ENCODE results near the gene FXN.
A peak's percentile ranks its signal among the peaks of the same experiment; 100 is the strongest.
"Not testable (repeated sequence)": the region's sequence is repeated elsewhere in the genome, so short reads cannot be mapped to it uniquely, and the experiment has no call there.

FXN gene

GRCh38 chr9:69035438-69036308 is at the start of gene FXN:
TSS of gene FXN (plus strand) at chr9:69035752. CDS start at chr9:69035783, 31 bp downstream.
- no peaks in the 10 kb centered on the region; the same call in 1 of the 2 replicates for H3K4me1 ChIP-seq
- H3K4me3 ChIP-seq, result peak within 1 kb of the TSS; percentile 83
- H3K36me3 ChIP-seq (replicated peaks), result no peaks in the 10 kb centered on the region
- H3K9me3 ChIP-seq, result no peaks in the 10 kb centered on the region
- no peaks in the 10 kb centered on the region for H3K27me3 ChIP-seq (ENCODE audit: low read depth)
- in situ Hi-C loops (cut with MboI; ENCODE audit: low sequenced_read_pairs), result no loop called here
- peak; percentile 67 to 85 for DNase-seq (ENCODE audit: low spot score in 2 of 2)

- H3K36me3 ChIP-seq (replicated peaks); H3K4me3 ChIP-seq; H3K27me3 ChIP-seq (ENCODE audit: low read depth); in situ Hi-C loops (cut with MboI; ENCODE audit: low sequenced_read_pairs); DNase-seq (ENCODE audit: low spot score in 2 of 2); H3K9me3 ChIP-seq; H3K4me1 ChIP-seq: not testable (repeated sequence)
Observed at GRCh38 chr9:68986949-68987348, 48.6 kb upstream of the FXN start.

- Histone ChIP-seq H3K27me3 (ENCODE audit: low read depth) (peaks cover 6% of the 10 kb centered on the region; the same call in 1 of the 2 replicates), H3K4me1 (no peaks in the 10 kb centered on the region), H3K36me3 (replicated peaks) (no peaks in the 10 kb centered on the region), H3K4me3 (no peak overlapping the region), H3K9me3 (no peaks in the 10 kb centered on the region)
- in situ Hi-C loops (cut with MboI; ENCODE audit: low sequenced_read_pairs), result no loop called here
- no peak for DNase-seq (ENCODE audit: low spot score in 2 of 2)
Observed at GRCh38 chr9:68991457-68991856, 44.1 kb upstream of the FXN start.

GRCh38 chr9:68995776-68996175 is 39.8 kb upstream of the FXN start:
- peaks cover 6% of the 10 kb centered on the region; the same call in 1 of the 2 replicates for H3K27me3 ChIP-seq (ENCODE audit: low read depth)
- peaks cover 6% of the 10 kb centered on the region for H3K4me1 ChIP-seq
- in situ Hi-C loops (cut with MboI; ENCODE audit: low sequenced_read_pairs), result no loop called here
- H3K9me3 ChIP-seq, result no peaks in the 10 kb centered on the region
- H3K4me3 ChIP-seq, result no peak overlapping the region
- no peaks in the 10 kb centered on the region for H3K36me3 ChIP-seq (replicated peaks)
- DNase-seq (ENCODE audit: low spot score in 2 of 2), result no peak

- Histone ChIP-seq H3K27me3 (ENCODE audit: low read depth) (peaks cover 6% of the 10 kb centered on the region; the same call in 1 of the 2 replicates), H3K4me3 (no peak overlapping the region), H3K36me3 (replicated peaks) (no peaks in the 10 kb centered on the region), H3K9me3 (no peaks in the 10 kb centered on the region), H3K4me1 (peaks cover 6% of the 10 kb centered on the region)
- no peak for DNase-seq (ENCODE audit: low spot score in 2 of 2)
- in situ Hi-C loops (cut with MboI; ENCODE audit: low sequenced_read_pairs), result no loop called here
Observed at GRCh38 chr9:68996462-68996861, 39.1 kb upstream of the FXN start.

- in situ Hi-C loops (cut with MboI; ENCODE audit: low sequenced_read_pairs), result no loop called here
- Histone ChIP-seq H3K36me3 (replicated peaks) (no peaks in the 10 kb centered on the region), H3K4me3 (no peak overlapping the region), H3K27me3 (ENCODE audit: low read depth) (peaks cover 6% of the 10 kb centered on the region; the same call in 1 of the 2 replicates), H3K9me3 (no peaks in the 10 kb centered on the region), H3K4me1 (peaks cover 6% of the 10 kb centered on the region)
- DNase-seq (ENCODE audit: low spot score in 2 of 2), result peak in 1 of 2 experiments; percentile 52
Observed at GRCh38 chr9:68997666-68998065, 37.9 kb upstream of the FXN start.

- in situ Hi-C loops (cut with MboI; ENCODE audit: low sequenced_read_pairs), result no loop called here
- Histone ChIP-seq H3K9me3 (no peaks in the 10 kb centered on the region), H3K4me1 (peaks cover 6% of the 10 kb centered on the region), H3K27me3 (ENCODE audit: low read depth) (peaks cover 8% of the 10 kb centered on the region; the same call in 1 of the 2 replicates), H3K4me3 (no peak overlapping the region), H3K36me3 (replicated peaks) (no peaks in the 10 kb centered on the region)
- no peak for DNase-seq (ENCODE audit: low spot score in 2 of 2)
Observed at GRCh38 chr9:68998385-68998784, 37.2 kb upstream of the FXN start.

- Histone ChIP-seq H3K36me3 (replicated peaks) (no peaks in the 10 kb centered on the region), H3K27me3 (ENCODE audit: low read depth) (peaks cover 12% of the 10 kb centered on the region; the same call in 1 of the 2 replicates), H3K9me3 (no peaks in the 10 kb centered on the region), H3K4me1 (peaks cover 6% of the 10 kb centered on the region), H3K4me3 (no peak overlapping the region)
- DNase-seq (ENCODE audit: low spot score in 2 of 2), result no peak
- in situ Hi-C loops (cut with MboI; ENCODE audit: low sequenced_read_pairs), result no loop called here
Observed at GRCh38 chr9:68998812-68999211, 36.7 kb upstream of the FXN start.

- Histone ChIP-seq H3K4me3 (no peak overlapping the region), H3K36me3 (replicated peaks) (no peaks in the 10 kb centered on the region), H3K4me1 (peaks cover 6% of the 10 kb centered on the region), H3K27me3 (ENCODE audit: low read depth) (peaks cover 18% of the 10 kb centered on the region), H3K9me3 (no peaks in the 10 kb centered on the region)
- in situ Hi-C loops (cut with MboI; ENCODE audit: low sequenced_read_pairs), result loop anchor here (5.0 kb wide), 1 partner anchor 417 kb away; no protein-coding TSS in a partner anchor
- DNase-seq (ENCODE audit: low spot score in 2 of 2), result peak; percentile 76 to 78
Observed at GRCh38 chr9:68999393-69000105, 36.0 kb upstream of the FXN start.

GRCh38 chr9:69001921-69002320 is 33.6 kb upstream of the FXN start:
- in situ Hi-C loops (cut with MboI; ENCODE audit: low sequenced_read_pairs), result loop anchor here (5.0 kb wide), 1 partner anchor 420 kb away; no protein-coding TSS in a partner anchor
- Histone ChIP-seq H3K4me1 (peaks cover 6% of the 10 kb centered on the region), H3K27me3 (ENCODE audit: low read depth) (peaks cover 25% of the 10 kb centered on the region), H3K9me3 (no peaks in the 10 kb centered on the region), H3K36me3 (replicated peaks) (no peaks in the 10 kb centered on the region), H3K4me3 (no peak overlapping the region)
- no peak for DNase-seq (ENCODE audit: low spot score in 2 of 2)

- Histone ChIP-seq H3K4me3 (no peak overlapping the region), H3K27me3 (ENCODE audit: low read depth) (peaks cover 34% of the 10 kb centered on the region), H3K9me3 (no peaks in the 10 kb centered on the region), H3K36me3 (replicated peaks) (no peaks in the 10 kb centered on the region), H3K4me1 (no peaks in the 10 kb centered on the region)
- in situ Hi-C loops (cut with MboI; ENCODE audit: low sequenced_read_pairs), result loop anchor here (5.0 kb wide), 1 partner anchor 421 kb away; no protein-coding TSS in a partner anchor
- DNase-seq (ENCODE audit: low spot score in 2 of 2), result no peak
Observed at GRCh38 chr9:69003051-69003450, 32.5 kb upstream of the FXN start.

- Histone ChIP-seq H3K4me3 (no peak overlapping the region), H3K4me1 (no peaks in the 10 kb centered on the region), H3K9me3 (no peaks in the 10 kb centered on the region), H3K36me3 (replicated peaks) (no peaks in the 10 kb centered on the region), H3K27me3 (ENCODE audit: low read depth) (peaks cover 39% of the 10 kb centered on the region)
- DNase-seq (ENCODE audit: low spot score in 2 of 2), result no peak
- in situ Hi-C loops (cut with MboI; ENCODE audit: low sequenced_read_pairs), result loop anchor here (5.0 kb wide), 1 partner anchor 423 kb away; no protein-coding TSS in a partner anchor
Observed at GRCh38 chr9:69004836-69005235, 30.7 kb upstream of the FXN start.

- Histone ChIP-seq H3K27me3 (ENCODE audit: low read depth) (peaks cover 26% of the 10 kb centered on the region), H3K9me3 (no peaks in the 10 kb centered on the region), H3K4me1 (no peaks in the 10 kb centered on the region), H3K4me3 (no peak overlapping the region), H3K36me3 (replicated peaks) (no peaks in the 10 kb centered on the region)
- no peak for DNase-seq (ENCODE audit: low spot score in 2 of 2)
- in situ Hi-C loops (cut with MboI; ENCODE audit: low sequenced_read_pairs), result no loop called here
Observed at GRCh38 chr9:69009708-69010107, 25.8 kb upstream of the FXN start.

Measured in HAP-1 (cell line).